SK-N-SH (cell line): Measurements from ENCODE around the gene ABCC4. TPM values are rescaled to one million over a fixed set of nuclear protein-coding genes. Genes with fewer than 3 reads are reported as not detected.

Experiments used
- CTCF ChIA-PET: fragments of 300-600, 350-600 bp; formaldehyde crosslinking; extraction: SDS; loops from one replicate; lab custom pipeline; 2021; lab: Yijun Ruan, JAX
- POLR2A ChIA-PET: fragments of 350-600 bp; sonication (Branson Sonifier 250); formaldehyde crosslinking; extraction: SDS; loops from one replicate; lab custom pipeline; 2020; ENCODE audit warnings: antibody characterized with exemption, inconsistent platforms; lab: Yijun Ruan, JAX
- DNase-seq: peaks from one replicate; pipeline ENCODE4 v3.0.0; 2012
- H2AFZ ChIP-seq: fragments of 200-600 bp; sonication (generic); 2 replicates; pipeline ENCODE4 v1.8.1; 2016; ENCODE audit warnings: antibody characterized with exemption, mild to moderate bottlenecking, low read depth
- H3F3A ChIP-seq: fragments of 200-600 bp; sonication (generic); replicated peaks from 2 replicates; pipeline ENCODE3; 2016; ENCODE audit warnings: antibody characterized with exemption, mild to moderate bottlenecking; ENCODE audit not compliant: insufficient read depth
- H3K27ac ChIP-seq, 2 experiments: fragments of 200-500 bp in 1 of 2; fragments of 200-600 bp in 1 of 2; sonication (Bioruptor generic) in 1 of 2; sonication (generic), shearing (Covaris generic) in 1 of 2; 2 replicates each; pipeline versions ENCODE4 v1.5.1 to v1.6.1; 2014 to 2016; ENCODE audit warnings: low read depth in 2 of 2, inconsistent platforms in 1 of 2, low read length in 1 of 2, mild to moderate bottlenecking in 1 of 2, mixed read lengths in 1 of 2
- H3K27me3 ChIP-seq: fragments of 200-600 bp; sonication (generic), shearing (Covaris generic); 2 replicates; pipeline ENCODE4 v1.6.1; 2016; ENCODE audit warnings: mixed run types; ENCODE audit not compliant: insufficient read depth
- H3K36me3 ChIP-seq, 2 experiments: fragments of 200-500 bp in 1 of 2; fragments of 200-600 bp in 1 of 2; sonication (Bioruptor generic) in 1 of 2; sonication (generic) in 1 of 2; replicated peaks in 1 of 2; 2 replicates each; pipeline versions ENCODE3 to v1.5.1; 2014 to 2016; ENCODE audit warnings: low read length in 1 of 2, mild to moderate bottlenecking in 1 of 2; ENCODE audit not compliant: insufficient read depth in 2 of 2, control insufficient read depth in 1 of 2
- H3K4me1 ChIP-seq, 2 experiments: fragments of 200-500 bp in 1 of 2; fragments of 200-600 bp in 1 of 2; sonication (Bioruptor generic) in 1 of 2; sonication (generic), shearing (Covaris generic) in 1 of 2; 2 replicates each; pipeline versions ENCODE4 v1.5.1 to v1.6.1; 2014 to 2016; ENCODE audit warnings: low read depth in 1 of 2, low read length in 1 of 2, mixed run types in 1 of 2; ENCODE audit not compliant: insufficient read depth in 2 of 2, control insufficient read depth in 1 of 2
- H3K4me2 ChIP-seq: fragments of 200-600 bp; sonication (generic), shearing (Covaris generic); 2 replicates; pipeline ENCODE4 v1.6.1; 2017; ENCODE audit warnings: mixed run types
- H3K4me3 ChIP-seq, 2 experiments: fragments of 200-500 bp in 1 of 2; fragments of 200-600 bp in 1 of 2; sonication (Bioruptor generic) in 1 of 2; sonication (generic), shearing (Covaris generic) in 1 of 2; 2 replicates each; pipeline versions ENCODE4 v1.5.1 to v1.8.1; 2014 to 2016; ENCODE audit warnings: low read depth in 2 of 2, inconsistent platforms in 1 of 2, low read length in 1 of 2, mild to moderate bottlenecking in 1 of 2, mixed read lengths in 1 of 2, moderate library complexity in 1 of 2
- H3K79me2 ChIP-seq: fragments of 200-600 bp; sonication (generic); 2 replicates; pipeline ENCODE4 v1.8.1; 2017; ENCODE audit warnings: mild to moderate bottlenecking; ENCODE audit not compliant: insufficient read depth
- H3K9ac ChIP-seq: fragments of 200-600 bp; sonication (generic); 2 replicates; pipeline ENCODE4 v1.6.1; 2017; ENCODE audit warnings: mixed run types
- H3K9me2 ChIP-seq: fragments of 200-600 bp; sonication (generic); 2 replicates; pipeline ENCODE4 v1.6.1; 2017; ENCODE audit warnings: mixed run types
- H3K9me3 ChIP-seq: fragments of 200-600 bp; sonication (generic); 2 replicates; pipeline ENCODE4 v1.6.1; 2017; ENCODE audit warnings: mixed run types, mild to moderate bottlenecking, moderate library complexity
- H4K20me1 ChIP-seq: fragments of 200-600 bp; sonication (generic); 2 replicates; pipeline ENCODE4 v1.6.1; 2017; ENCODE audit warnings: mild to moderate bottlenecking, mixed run types; ENCODE audit not compliant: insufficient read depth
- CHD2 ChIP-seq: fragments of 150-350 bp; IDR thresholded peaks from 2 replicates; pipeline ENCODE4 v1.6.1; 2018; ENCODE audit warnings: low read length; ENCODE audit not compliant: partially characterized antibody
- EZH2phosphoT487 ChIP-seq: fragments of 200-600 bp; sonication (generic); IDR thresholded peaks from 2 replicates; pipeline ENCODE4 v1.6.1; 2017; ENCODE audit warnings: low read depth, mixed run types, mild to moderate bottlenecking, antibody characterized with exemption, moderate library complexity, borderline replicate concordance
- FOSL2 ChIP-seq: IDR thresholded peaks from 2 replicates; pipeline ENCODE4 v1.4.0; 2012; ENCODE audit warnings: low read depth, mild to moderate bottlenecking, moderate library complexity, borderline replicate concordance
- FOXJ3 ChIP-seq: sonication (generic); formaldehyde crosslinking; IDR thresholded peaks from 2 replicates; pipeline ENCODE4 v1.5.1; 2020; ENCODE audit warnings: mild to moderate bottlenecking, missing genetic modification reagents
- FOXM1 ChIP-seq: IDR thresholded peaks from 2 replicates; pipeline ENCODE4 v1.4.0; 2012; ENCODE audit warnings: low read depth, mild to moderate bottlenecking
- GATA2 ChIP-seq: sonication (generic); formaldehyde crosslinking; IDR thresholded peaks from 2 replicates; pipeline ENCODE4 v1.5.0; 2020; ENCODE audit warnings: mild to moderate bottlenecking, missing genetic modification reagents
- JUND ChIP-seq: IDR thresholded peaks from 2 replicates; pipeline ENCODE4 v1.4.0; 2012
- MAX ChIP-seq: IDR thresholded peaks from 2 replicates; pipeline ENCODE4 v1.4.0; 2012; ENCODE audit warnings: low read depth
- MEF2A ChIP-seq: IDR thresholded peaks from 2 replicates; pipeline ENCODE4 v1.4.0; 2012; ENCODE audit warnings: low read depth, borderline replicate concordance
- MXI1 ChIP-seq: IDR thresholded peaks from 2 replicates; pipeline ENCODE4 v1.6.1; 2012; ENCODE audit warnings: mild to moderate bottlenecking, low read depth, low read length, improper control_type of control experiment
- PBX3 ChIP-seq: IDR thresholded peaks from 2 replicates; pipeline ENCODE4; 2012
- RAD21 ChIP-seq: IDR thresholded peaks from 2 replicates; pipeline ENCODE4 v1.6.1; 2012; ENCODE audit warnings: mild to moderate bottlenecking, low read length
- RCOR1 ChIP-seq: fragments of 150-350 bp; IDR thresholded peaks from 2 replicates; pipeline ENCODE4 v1.6.1; 2017; ENCODE audit warnings: antibody characterized with exemption, low read length
- RXRA ChIP-seq: IDR thresholded peaks from 2 replicates; pipeline ENCODE4 v1.4.0; 2012; ENCODE audit warnings: low read depth, mild to moderate bottlenecking, borderline replicate concordance
- SIN3A ChIP-seq: IDR thresholded peaks from 2 replicates; pipeline ENCODE4 v1.6.1; 2012; ENCODE audit warnings: low read depth, mild to moderate bottlenecking, low read length, moderate library complexity, borderline replicate concordance
- SMC3 ChIP-seq: IDR thresholded peaks from 2 replicates; pipeline ENCODE4 v1.6.1; 2012; ENCODE audit warnings: low read depth, low read length, improper control_type of control experiment
- USF2 ChIP-seq: fragments of 150-350 bp; IDR thresholded peaks from 2 replicates; pipeline ENCODE4 v1.6.1; 2017; ENCODE audit warnings: antibody characterized with exemption, low read length, low read depth, borderline replicate concordance
- YY1 ChIP-seq: IDR thresholded peaks from 2 replicates; pipeline ENCODE4 v1.4.0; 2012; ENCODE audit warnings: low read depth, mild to moderate bottlenecking
- WGBS: methylation state at CpG from one replicate; pipeline ENCODE4 v1.1.6; 2017; ENCODE audit warnings: low lambda C conversion rate; 5-methylcytosine and 5-hydroxymethylcytosine counted together
- polyA plus RNA-seq, 3 experiments: library from polyadenylated mRNA; depleted of rRNA; stranded (reverse); fragments of >200 nt; gene quantifications; 2 replicates each; pipeline ENCODE4 v1.2.3, GENCODE V29; 2012

The ABCC4 gene
- polyA plus RNA-seq, 1 of the 3 experiments (the other 2 are of a cell fraction), result 7.8 TPM

- H3K79me2 ChIP-seq, result no peaks in the 10 kb centered on the region
- H3K9ac ChIP-seq, result no peak overlapping the region
- H3K4me2 ChIP-seq, result no peak overlapping the region
- CTCF ChIA-PET, result no interaction called here
- H3K9me2 ChIP-seq, result no peaks in the 10 kb centered on the region
- H3K36me3 ChIP-seq, result peaks cover 2 to 6% of the 10 kb centered on the region in 2 experiments
- POLR2A ChIA-PET, result no interaction called here
- H3K4me3 ChIP-seq, result no peak overlapping the region
- no peak for DNase-seq
- whole genome bisulfite sequencing, result 43% methylated on average over 4 of the region's 4 CpGs
- H3K27ac ChIP-seq, result no peak overlapping the region
- H3K27me3 ChIP-seq, result no peaks in the 10 kb centered on the region
- H3F3A ChIP-seq, result peaks cover 4% of the 10 kb centered on the region
- 0 out of 2 replicates have a peak, but pooled peaks cover 3% of the 10 kb centered on the region for H3K9me3 ChIP-seq
- H4K20me1 ChIP-seq, result no peaks in the 10 kb centered on the region
- peaks cover 0 to 5% of the 10 kb centered on the region in 2 experiments; a peak in 1 of 4 replicates for H3K4me1 ChIP-seq
- no peak overlapping the region for H2AFZ ChIP-seq
- TF ChIP-seq EZH2phosphoT487 (no peak), SMC3 (no peak), FOSL2 (no peak), YY1 (no peak), MEF2A (no peak), RAD21 (no peak), JUND (no peak), FOXJ3 (CRISPR knock-in tag) (no peak), MXI1 (no peak), FOXM1 (no peak), SIN3A (no peak)
- TF ChIP-seq, all 33 proteins: peak for 0
Measured at GRCh38 chr13:95023405-95023804, 277.8 kb downstream of the ABCC4 start.

GRCh38 chr13:95020298-95020987 is 280.8 kb downstream of the ABCC4 start:
- no peak for DNase-seq
- CTCF ChIA-PET, result no interaction called here
- H3F3A ChIP-seq, result no peaks in the 10 kb centered on the region
- no peak overlapping the region for H3K4me3 ChIP-seq
- H3K4me2 ChIP-seq, result no peak overlapping the region
- H4K20me1 ChIP-seq, result no peaks in the 10 kb centered on the region
- H3K9me3 ChIP-seq, result no peaks in the 10 kb centered on the region
- H3K4me1 ChIP-seq, result peaks cover 0 to 5% of the 10 kb centered on the region in 2 experiments; a peak in 1 of 4 replicates
- no peaks in the 10 kb centered on the region for H3K27me3 ChIP-seq
- no peak overlapping the region for H3K27ac ChIP-seq
- no peaks in the 10 kb centered on the region for H3K9me2 ChIP-seq
- POLR2A ChIA-PET, result no interaction called here
- H3K36me3 ChIP-seq, result peaks cover 2 to 4% of the 10 kb centered on the region in 2 experiments
- 87% methylated on average over 6 of the region's 6 CpGs for WGBS
- no peak overlapping the region for H3K9ac ChIP-seq
- no peaks in the 10 kb centered on the region for H3K79me2 ChIP-seq
- H2AFZ ChIP-seq, result no peak overlapping the region
- no peak for TF ChIP-seq MEF2A
- peak; percentile 54; the same call in 1 of the 2 replicates for TF ChIP-seq RXRA
- no peak for TF ChIP-seq SIN3A

- Histone ChIP-seq H3K4me1 (peaks cover 0 to 5% of the 10 kb centered on the region in 2 experiments; a peak in 1 of 4 replicates), H4K20me1 (no peaks in the 10 kb centered on the region), H3K9me2 (no peaks in the 10 kb centered on the region), H3K9me3 (no peaks in the 10 kb centered on the region), H3K79me2 (no peaks in the 10 kb centered on the region), H3F3A (no peaks in the 10 kb centered on the region), H3K4me2 (no peak overlapping the region), H3K27me3 (no peaks in the 10 kb centered on the region), H3K27ac (no peak overlapping the region), H2AFZ (no peak overlapping the region), H3K9ac (no peak overlapping the region), H3K36me3 (peaks cover 2 to 4% of the 10 kb centered on the region in 2 experiments), H3K4me3 (no peak overlapping the region)
- no peak for DNase-seq
- WGBS, result 75% methylated on average over 7 of the region's 7 CpGs
- CTCF ChIA-PET, result no interaction called here
- POLR2A ChIA-PET, result no interaction called here
- no peak for TF ChIP-seq USF2
- no peak for TF ChIP-seq MAX
- TF ChIP-seq YY1, result no peak
- no peak for TF ChIP-seq CHD2
- TF ChIP-seq RAD21, result no peak
- no peak for TF ChIP-seq MEF2A
- TF ChIP-seq RXRA, result no peak
- TF ChIP-seq PBX3, result no peak
- TF ChIP-seq JUND, result no peak
- TF ChIP-seq RCOR1, result no peak
- TF ChIP-seq GATA2 (CRISPR knock-in tag), result no peak
- no peak for TF ChIP-seq MXI1
Measured at GRCh38 chr13:95019886-95020285, 281.4 kb downstream of the ABCC4 start.
